Memory B cell (primary cell): Measurements from ENCODE around the gene FOXL2NB.

Experiments used
- ATAC-seq: fragments of 150-1000 bp; cut with Tn5 transposase; 2 replicates; pipeline ENCODE4 v1.10.0; 2021; ENCODE audit warnings: low read depth, mild to moderate bottlenecking, moderate library complexity
- DNase-seq, 2 donors: peaks; one replicate each; pipeline ENCODE4 v3.0.0; 2022; ENCODE audit warnings: low spot score in 2 of 2
- H3K27ac Mint-ChIP-seq: one replicate; pipeline ENCODE4 v1.8.0; 2022; ENCODE audit warnings: mild to moderate bottlenecking, moderate library complexity, mixed read lengths
- H3K27me3 Mint-ChIP-seq: one replicate; pipeline ENCODE4 v1.8.0; 2022; ENCODE audit warnings: mixed read lengths
- H3K36me3 Mint-ChIP-seq: one replicate; pipeline ENCODE4 v1.8.0; 2022; ENCODE audit warnings: mild to moderate bottlenecking, mixed read lengths
- H3K4me1 Mint-ChIP-seq: one replicate; pipeline ENCODE4 v1.8.0; 2022; ENCODE audit warnings: mixed read lengths
- H3K4me3 Mint-ChIP-seq: one replicate; pipeline ENCODE4 v1.8.0; 2022; ENCODE audit warnings: mild to moderate bottlenecking, moderate library complexity, mixed read lengths
- H3K9me3 Mint-ChIP-seq: one replicate; pipeline ENCODE4 v1.8.0; 2022; ENCODE audit warnings: mixed read lengths

The FOXL2NB gene

DNA sequence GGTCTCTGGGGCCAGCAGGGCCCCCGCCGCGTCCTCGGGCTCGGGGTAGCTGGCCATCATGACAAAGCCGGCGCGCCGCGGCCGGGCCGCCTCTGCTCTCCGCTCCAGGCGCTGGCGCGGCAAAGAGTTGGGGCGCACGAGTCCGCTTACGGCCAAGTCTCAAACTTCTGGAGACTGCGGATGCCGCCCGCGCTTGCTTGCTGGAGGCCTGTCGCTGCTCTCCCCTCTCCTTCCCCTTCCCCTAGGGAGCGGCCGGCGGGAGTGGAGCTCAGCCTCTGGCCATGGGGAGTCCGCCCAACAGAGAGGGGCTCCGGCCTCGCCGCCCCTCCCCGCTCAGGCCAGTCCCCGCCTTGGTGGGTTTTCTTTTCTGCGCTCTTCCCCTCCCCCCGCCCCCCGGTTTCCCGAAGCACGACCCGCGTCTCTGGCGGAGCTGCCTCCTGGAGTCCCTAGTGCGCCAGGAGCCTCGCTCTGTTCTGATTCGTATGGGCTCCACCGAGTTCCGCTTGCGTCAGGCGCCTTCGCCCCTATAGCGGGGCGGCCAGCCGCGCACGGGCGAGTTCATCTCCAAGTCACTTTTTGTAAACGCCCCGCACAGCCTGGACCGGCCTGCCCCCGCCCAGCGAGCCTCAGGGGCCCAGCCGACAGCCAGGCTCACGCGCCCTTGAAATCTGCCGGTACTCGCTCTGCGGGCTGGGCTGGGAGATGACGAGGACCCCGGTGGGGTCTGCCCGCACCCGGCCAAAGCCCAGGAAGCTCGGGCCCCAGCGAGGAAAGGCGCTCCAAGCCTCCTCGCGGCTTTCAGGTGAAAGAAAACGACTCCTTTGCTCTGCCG is at the start of gene FOXL2NB, which contains the start of gene FOXL2:
TSS of gene FOXL2NB (plus strand) at position 555 of the 832 bp plus-strand sequence. CDS start at position 703, 148 bp downstream.
TSS of gene FOXL2 (minus strand) at position 475 of the 832 bp plus-strand sequence. CDS start at position 60, 415 bp downstream.
- Mint-ChIP-seq H3K9me3 (no peaks in the 10 kb centered on the region), H3K27me3 (peaks cover 33% of the 10 kb centered on the region), H3K4me1 (peaks cover 13% of the 10 kb centered on the region), H3K27ac (no peak within 1 kb of the TSS), H3K4me3 (peak within 1 kb of the TSS; percentile 77), H3K36me3 (peaks cover 3% of the 10 kb centered on the region)
- ATAC-seq (peak; percentile 45), DNase-seq (no peak)

- Mint-ChIP-seq H3K27me3 (peaks cover 5% of the 10 kb centered on the region), H3K4me1 (no peaks in the 10 kb centered on the region), H3K4me3 (no peak overlapping the region), H3K36me3 (no peaks in the 10 kb centered on the region), H3K27ac (no peak overlapping the region), H3K9me3 (no peaks in the 10 kb centered on the region)
- DNase-seq (no peak), ATAC-seq (no peak)
Measured at GRCh38 chr3:138898301-138898700, 48.7 kb upstream of the FOXL2NB start.

GRCh38 chr3:138898708-138899107 is 48.3 kb upstream of the FOXL2NB start:
- ATAC-seq (no peak), DNase-seq (no peak)
- Mint-ChIP-seq H3K4me3 (no peak overlapping the region), H3K9me3 (no peaks in the 10 kb centered on the region), H3K27ac (no peak overlapping the region), H3K27me3 (peaks cover 5% of the 10 kb centered on the region), H3K36me3 (no peaks in the 10 kb centered on the region), H3K4me1 (no peaks in the 10 kb centered on the region)

- H3K4me1 Mint-ChIP-seq: no peaks in the 10 kb centered on the region
- H3K27me3 Mint-ChIP-seq: peaks cover 5% of the 10 kb centered on the region
- DNase-seq: no peak
- H3K4me3 Mint-ChIP-seq: no peak overlapping the region
- no peak for ATAC-seq
- H3K27ac Mint-ChIP-seq: no peak overlapping the region
- H3K36me3 Mint-ChIP-seq: no peaks in the 10 kb centered on the region
- no peaks in the 10 kb centered on the region for H3K9me3 Mint-ChIP-seq
Measured at GRCh38 chr3:138899351-138899991, 47.5 kb upstream of the FOXL2NB start.

DNA sequence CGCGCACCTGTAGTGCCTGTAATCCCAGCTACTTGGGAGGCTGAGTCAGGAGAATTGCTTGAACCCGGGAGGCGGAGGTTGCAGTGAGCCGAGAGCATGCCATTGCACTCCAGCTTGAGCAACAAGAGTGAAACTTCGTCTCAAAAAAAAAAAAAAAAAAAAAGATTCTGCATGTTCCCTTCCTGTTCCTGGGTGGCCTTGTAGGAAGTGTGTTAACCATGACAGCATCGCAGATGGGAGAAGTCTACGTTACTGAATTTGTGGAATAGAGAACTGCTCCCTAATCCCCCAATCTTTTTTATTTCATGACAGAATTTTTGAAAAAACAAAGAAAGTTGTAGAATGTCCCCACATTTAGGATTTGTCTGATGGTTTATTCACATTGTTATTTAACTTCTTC is 45.5 kb upstream of the FOXL2NB start:
- H3K27ac Mint-ChIP-seq: no peak overlapping the region
- DNase-seq (no peak), ATAC-seq (no peak)
- H3K27me3 Mint-ChIP-seq: peaks cover 5% of the 10 kb centered on the region
- no peak overlapping the region for H3K4me3 Mint-ChIP-seq
- no peaks in the 10 kb centered on the region for H3K36me3 Mint-ChIP-seq
- no peaks in the 10 kb centered on the region for H3K4me1 Mint-ChIP-seq
- H3K9me3 Mint-ChIP-seq: no peaks in the 10 kb centered on the region

DNA sequence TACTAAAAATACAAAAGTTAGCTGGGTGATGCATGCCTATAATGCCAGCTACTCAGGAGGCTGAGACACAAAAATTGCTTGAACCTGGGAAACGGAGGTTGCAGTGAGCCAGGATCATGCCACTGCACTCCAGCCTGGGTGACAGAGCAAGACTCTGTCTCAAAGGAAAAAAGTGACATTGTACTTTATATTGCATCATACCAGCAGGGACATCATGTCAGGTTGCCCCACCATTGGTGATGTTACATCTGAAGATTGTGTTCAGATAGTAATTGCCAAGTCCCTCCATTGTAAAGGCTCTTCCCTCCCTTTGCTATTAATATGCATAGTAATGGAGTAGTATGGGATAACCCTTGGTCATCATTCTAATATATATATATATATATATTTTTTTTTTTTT is 44.8 kb upstream of the FOXL2NB start:
- H3K27me3 Mint-ChIP-seq: peaks cover 6% of the 10 kb centered on the region
- DNase-seq (no peak), ATAC-seq (no peak)
- H3K4me1 Mint-ChIP-seq: no peaks in the 10 kb centered on the region
- no peaks in the 10 kb centered on the region for H3K9me3 Mint-ChIP-seq
- no peaks in the 10 kb centered on the region for H3K36me3 Mint-ChIP-seq
- H3K27ac Mint-ChIP-seq: no peak overlapping the region
- H3K4me3 Mint-ChIP-seq: no peak overlapping the region

GRCh38 chr3:138907539-138907938 is 39.5 kb upstream of the FOXL2NB start:
- H3K4me1 Mint-ChIP-seq: no peaks in the 10 kb centered on the region
- ATAC-seq (no peak), DNase-seq (no peak)
- H3K9me3 Mint-ChIP-seq: no peaks in the 10 kb centered on the region
- no peak overlapping the region for H3K4me3 Mint-ChIP-seq
- no peaks in the 10 kb centered on the region for H3K36me3 Mint-ChIP-seq
- H3K27ac Mint-ChIP-seq: no peak overlapping the region
- H3K27me3 Mint-ChIP-seq: peaks cover 2% of the 10 kb centered on the region

GRCh38 chr3:138908846-138909245 is 38.2 kb upstream of the FOXL2NB start:
- H3K36me3 Mint-ChIP-seq: no peaks in the 10 kb centered on the region
- no peak for ATAC-seq
- H3K4me3 Mint-ChIP-seq: no peak overlapping the region
- no peaks in the 10 kb centered on the region for H3K4me1 Mint-ChIP-seq
- no peak overlapping the region for H3K27ac Mint-ChIP-seq
- H3K9me3 Mint-ChIP-seq: no peaks in the 10 kb centered on the region
- H3K27me3 Mint-ChIP-seq: peaks cover 2% of the 10 kb centered on the region
- no peak for DNase-seq

DNA sequence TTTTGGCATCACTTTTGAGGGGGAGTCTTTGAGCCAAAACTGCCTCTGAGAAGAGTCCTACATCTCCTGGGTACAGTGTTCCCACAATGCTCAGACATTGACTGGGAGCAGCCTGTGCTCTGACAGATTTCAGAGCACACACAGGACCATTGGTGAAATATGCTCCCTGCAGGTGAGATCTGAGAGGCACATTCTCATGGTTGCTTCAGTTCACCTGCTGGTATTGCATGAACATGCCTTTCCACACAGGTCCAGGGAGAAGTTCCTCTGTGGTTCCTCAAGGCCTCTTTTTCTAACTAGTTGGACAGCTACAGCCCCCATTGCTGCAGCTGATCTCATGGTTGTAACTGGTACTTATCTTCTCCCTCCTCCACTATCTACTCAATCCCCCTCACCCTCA is 37.1 kb upstream of the FOXL2NB start:
- no peak overlapping the region for H3K4me3 Mint-ChIP-seq
- no peaks in the 10 kb centered on the region for H3K9me3 Mint-ChIP-seq
- DNase-seq (no peak), ATAC-seq (no peak)
- H3K36me3 Mint-ChIP-seq: no peaks in the 10 kb centered on the region
- peaks cover 1% of the 10 kb centered on the region for H3K4me1 Mint-ChIP-seq
- no peak overlapping the region for H3K27ac Mint-ChIP-seq
- H3K27me3 Mint-ChIP-seq: peaks cover 2% of the 10 kb centered on the region

- no peaks in the 10 kb centered on the region for H3K9me3 Mint-ChIP-seq
- H3K27me3 Mint-ChIP-seq: peaks cover under 1% of the 10 kb centered on the region
- DNase-seq (no peak), ATAC-seq (no peak)
- peaks cover 6% of the 10 kb centered on the region for H3K4me1 Mint-ChIP-seq
- H3K27ac Mint-ChIP-seq: no peak overlapping the region
- no peaks in the 10 kb centered on the region for H3K36me3 Mint-ChIP-seq
- no peak overlapping the region for H3K4me3 Mint-ChIP-seq
Measured at GRCh38 chr3:138911621-138912020, 35.4 kb upstream of the FOXL2NB start.

- Mint-ChIP-seq H3K36me3 (no peaks in the 10 kb centered on the region), H3K4me3 (no peak overlapping the region), H3K4me1 (peaks cover 6% of the 10 kb centered on the region), H3K9me3 (no peaks in the 10 kb centered on the region), H3K27ac (no peak overlapping the region), H3K27me3 (no peaks in the 10 kb centered on the region)
- DNase-seq (no peak), ATAC-seq (no peak)
Measured at GRCh38 chr3:138912237-138912636, 34.8 kb upstream of the FOXL2NB start.

- Mint-ChIP-seq H3K4me3 (no peak overlapping the region), H3K27me3 (no peaks in the 10 kb centered on the region), H3K4me1 (peaks cover 6% of the 10 kb centered on the region), H3K36me3 (no peaks in the 10 kb centered on the region), H3K27ac (no peak overlapping the region), H3K9me3 (no peaks in the 10 kb centered on the region)
- ATAC-seq (no peak), DNase-seq (no peak)
Measured at GRCh38 chr3:138913766-138914165, 33.3 kb upstream of the FOXL2NB start.

DNA sequence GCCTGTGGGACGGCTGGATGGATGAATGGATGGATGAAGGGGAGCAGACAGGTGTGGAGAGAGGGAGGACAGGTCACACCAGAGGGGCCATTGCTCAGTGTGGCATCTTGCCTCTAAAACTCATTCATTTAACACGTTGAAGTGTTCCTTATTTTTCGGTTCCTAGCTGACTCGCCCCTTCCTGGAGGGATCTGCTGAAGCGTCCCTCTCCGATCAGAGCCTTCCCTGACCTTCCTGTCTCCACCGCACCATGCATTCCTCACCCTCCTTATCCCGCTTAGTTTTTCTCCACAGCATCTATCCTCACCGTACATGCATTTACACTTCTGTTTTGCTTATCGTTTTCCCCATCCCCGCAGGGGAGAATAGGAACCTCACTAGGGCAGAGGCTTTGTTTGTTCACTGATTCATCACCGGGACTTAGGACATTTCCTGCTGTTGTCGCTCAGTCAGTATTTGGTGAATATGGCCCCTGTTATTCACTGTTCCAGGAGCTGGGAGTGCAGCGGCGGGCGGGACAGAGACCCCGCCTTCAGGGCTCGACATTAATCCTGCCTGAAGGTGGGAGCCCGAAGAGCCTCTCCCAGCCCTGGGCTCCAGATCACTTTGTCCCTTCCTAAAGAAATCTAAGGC is 32.0 kb upstream of the FOXL2NB start:
- peaks cover 2% of the 10 kb centered on the region for H3K27me3 Mint-ChIP-seq
- H3K36me3 Mint-ChIP-seq: no peaks in the 10 kb centered on the region
- DNase-seq: no peak
- H3K4me3 Mint-ChIP-seq: peak overlapping the region; percentile 91
- ATAC-seq: peak; percentile 4
- peaks cover 6% of the 10 kb centered on the region for H3K4me1 Mint-ChIP-seq
- no peak overlapping the region for H3K27ac Mint-ChIP-seq
- no peaks in the 10 kb centered on the region for H3K9me3 Mint-ChIP-seq
